Rectal smooth muscle tissue (tissue), 1 donor: ENCODE data around the gene HDAC9.

Experiments
- H3K27ac ChIP-seq: one replicate; pipeline ENCODE4 v1.7.0; 2013; ENCODE audit warnings: low read depth, low read length, inconsistent platforms
- H3K27me3 ChIP-seq: one replicate; pipeline ENCODE4 v1.7.0; 2013; ENCODE audit warnings: low read length; ENCODE audit not compliant: control insufficient read depth, insufficient read depth
- H3K36me3 ChIP-seq: one replicate; pipeline ENCODE4 v1.7.0; 2013; ENCODE audit warnings: low read length; ENCODE audit not compliant: control insufficient read depth, insufficient read depth
- H3K4me1 ChIP-seq: one replicate; pipeline ENCODE4 v1.7.0; 2013; ENCODE audit warnings: low read length; ENCODE audit not compliant: control insufficient read depth, insufficient read depth
- H3K4me3 ChIP-seq: one replicate; pipeline ENCODE4 v1.7.0; 2013; ENCODE audit warnings: low read length
- H3K9ac ChIP-seq: one replicate; pipeline ENCODE4 v1.7.0; 2013; ENCODE audit warnings: low read length

The HDAC9 gene

GRCh38 chr7:18553605-18554003 is 58.1 kb downstream of the HDAC9 start:
- Histone ChIP-seq H3K27ac (no peak overlapping the region), H3K4me1 (no peaks in the 10 kb centered on the region)

GRCh38 chr7:18555120-18555519 is 59.6 kb downstream of the HDAC9 start:
- H3K27me3 ChIP-seq = no peaks in the 10 kb centered on the region
- no peak overlapping the region for H3K27ac ChIP-seq
- no peak overlapping the region for H3K9ac ChIP-seq
- no peaks in the 10 kb centered on the region for H3K4me1 ChIP-seq
- H3K36me3 ChIP-seq = no peaks in the 10 kb centered on the region
- no peak overlapping the region for H3K4me3 ChIP-seq

More at GRCh38 chr7:18553605-18554003, 58.1 kb downstream of the HDAC9 start:
- H3K4me3 ChIP-seq = no peak overlapping the region
- no peaks in the 10 kb centered on the region for H3K27me3 ChIP-seq
- H3K9ac ChIP-seq = no peak overlapping the region
- H3K36me3 ChIP-seq = no peaks in the 10 kb centered on the region

GRCh38 chr7:18555968-18556367 is 60.4 kb downstream of the HDAC9 start:
- no peaks in the 10 kb centered on the region for H3K4me1 ChIP-seq
- no peak overlapping the region for H3K4me3 ChIP-seq
- no peak overlapping the region for H3K9ac ChIP-seq
- no peaks in the 10 kb centered on the region for H3K27me3 ChIP-seq
- no peaks in the 10 kb centered on the region for H3K36me3 ChIP-seq
- no peak overlapping the region for H3K27ac ChIP-seq

- H3K4me3 ChIP-seq = no peak overlapping the region
- H3K27me3 ChIP-seq = no peaks in the 10 kb centered on the region
- no peak overlapping the region for H3K9ac ChIP-seq
- H3K36me3 ChIP-seq = no peaks in the 10 kb centered on the region
- no peaks in the 10 kb centered on the region for H3K4me1 ChIP-seq
- H3K27ac ChIP-seq = no peak overlapping the region
These were observed 63.0 kb downstream of the HDAC9 start for GRCh38 chr7:18558503-18558902.

GRCh38 chr7:18558910-18559309 is 63.4 kb downstream of the HDAC9 start:
- H3K4me3 ChIP-seq = no peak overlapping the region
- no peaks in the 10 kb centered on the region for H3K4me1 ChIP-seq
- H3K27ac ChIP-seq = no peak overlapping the region
- H3K9ac ChIP-seq = no peak overlapping the region
- no peaks in the 10 kb centered on the region for H3K27me3 ChIP-seq
- H3K36me3 ChIP-seq = no peaks in the 10 kb centered on the region

GRCh38 chr7:18559756-18560155 is 64.2 kb downstream of the HDAC9 start:
- no peak overlapping the region for H3K27ac ChIP-seq
- no peaks in the 10 kb centered on the region for H3K27me3 ChIP-seq
- H3K36me3 ChIP-seq = no peaks in the 10 kb centered on the region
- no peak overlapping the region for H3K9ac ChIP-seq
- no peak overlapping the region for H3K4me3 ChIP-seq
- no peaks in the 10 kb centered on the region for H3K4me1 ChIP-seq

- Histone ChIP-seq H3K36me3 (no peaks in the 10 kb centered on the region), H3K27ac (no peak overlapping the region), H3K4me1 (no peaks in the 10 kb centered on the region), H3K27me3 (no peaks in the 10 kb centered on the region), H3K4me3 (no peak overlapping the region), H3K9ac (no peak overlapping the region)
These were observed 69.2 kb downstream of the HDAC9 start for GRCh38 chr7:18564779-18565178.

GRCh38 chr7:18565337-18565736 is 69.8 kb downstream of the HDAC9 start:
- H3K4me1 ChIP-seq = no peaks in the 10 kb centered on the region
- H3K9ac ChIP-seq = no peak overlapping the region
- no peaks in the 10 kb centered on the region for H3K27me3 ChIP-seq
- no peaks in the 10 kb centered on the region for H3K36me3 ChIP-seq
- no peak overlapping the region for H3K4me3 ChIP-seq
- no peak overlapping the region for H3K27ac ChIP-seq

- no peak overlapping the region for H3K27ac ChIP-seq
- no peaks in the 10 kb centered on the region for H3K36me3 ChIP-seq
- H3K27me3 ChIP-seq = no peaks in the 10 kb centered on the region
- H3K9ac ChIP-seq = no peak overlapping the region
- H3K4me1 ChIP-seq = no peaks in the 10 kb centered on the region
- H3K4me3 ChIP-seq = no peak overlapping the region
These were observed 70.7 kb downstream of the HDAC9 start for GRCh38 chr7:18566205-18566604.

GRCh38 chr7:18566829-18567228 is 71.3 kb downstream of the HDAC9 start:
- no peak overlapping the region for H3K4me3 ChIP-seq
- H3K27me3 ChIP-seq = no peaks in the 10 kb centered on the region
- no peak overlapping the region for H3K27ac ChIP-seq
- no peaks in the 10 kb centered on the region for H3K4me1 ChIP-seq
- no peak overlapping the region for H3K9ac ChIP-seq
- H3K36me3 ChIP-seq = no peaks in the 10 kb centered on the region

- Histone ChIP-seq H3K9ac (no peak overlapping the region), H3K36me3 (no peaks in the 10 kb centered on the region), H3K4me1 (no peaks in the 10 kb centered on the region), H3K27ac (no peak overlapping the region), H3K4me3 (no peak overlapping the region), H3K27me3 (no peaks in the 10 kb centered on the region)
These were observed 74.9 kb downstream of the HDAC9 start for GRCh38 chr7:18570441-18570840.

- no peaks in the 10 kb centered on the region for H3K27me3 ChIP-seq
- no peaks in the 10 kb centered on the region for H3K4me1 ChIP-seq
- H3K27ac ChIP-seq = no peak overlapping the region
- no peak overlapping the region for H3K9ac ChIP-seq
- no peaks in the 10 kb centered on the region for H3K36me3 ChIP-seq
- H3K4me3 ChIP-seq = no peak overlapping the region
These were observed 75.4 kb downstream of the HDAC9 start for GRCh38 chr7:18570890-18571478.

GRCh38 chr7:18572154-18572553 is 76.6 kb downstream of the HDAC9 start:
- no peak overlapping the region for H3K27ac ChIP-seq
- no peak overlapping the region for H3K4me3 ChIP-seq
- H3K9ac ChIP-seq = no peak overlapping the region
- H3K4me1 ChIP-seq = no peaks in the 10 kb centered on the region
- H3K36me3 ChIP-seq = no peaks in the 10 kb centered on the region
- H3K27me3 ChIP-seq = no peaks in the 10 kb centered on the region
